ENCODE results near the gene LY6G6C. TPM values are rescaled to one million over a fixed set of nuclear protein-coding genes. Genes with fewer than 3 reads are reported as not detected.

Gene LY6G6C
- total RNA-seq, 1 experiment from 2014 or later, result 2.1 TPM

DNA sequence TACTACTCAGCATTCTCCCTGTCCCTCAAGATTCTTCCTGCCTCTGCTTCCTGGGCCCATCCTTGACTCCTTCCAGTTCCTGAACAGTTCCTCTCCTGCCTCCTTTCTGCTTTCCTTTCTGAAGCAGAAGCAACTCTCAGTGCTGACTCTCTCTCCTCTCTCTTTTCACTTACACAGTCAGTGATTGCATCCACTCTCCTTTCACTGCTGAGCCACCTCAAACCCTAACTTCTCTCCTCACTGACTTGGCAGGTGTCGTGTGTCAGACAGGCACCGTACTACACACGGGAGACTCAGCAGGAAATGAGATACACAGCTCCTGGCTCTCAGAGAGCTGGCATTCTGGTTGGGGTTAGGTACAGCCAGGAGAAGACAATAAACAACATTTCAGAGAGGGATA is 24.0 kb downstream of the LY6G6C start:
- TF ChIP-seq, protein P1, sequence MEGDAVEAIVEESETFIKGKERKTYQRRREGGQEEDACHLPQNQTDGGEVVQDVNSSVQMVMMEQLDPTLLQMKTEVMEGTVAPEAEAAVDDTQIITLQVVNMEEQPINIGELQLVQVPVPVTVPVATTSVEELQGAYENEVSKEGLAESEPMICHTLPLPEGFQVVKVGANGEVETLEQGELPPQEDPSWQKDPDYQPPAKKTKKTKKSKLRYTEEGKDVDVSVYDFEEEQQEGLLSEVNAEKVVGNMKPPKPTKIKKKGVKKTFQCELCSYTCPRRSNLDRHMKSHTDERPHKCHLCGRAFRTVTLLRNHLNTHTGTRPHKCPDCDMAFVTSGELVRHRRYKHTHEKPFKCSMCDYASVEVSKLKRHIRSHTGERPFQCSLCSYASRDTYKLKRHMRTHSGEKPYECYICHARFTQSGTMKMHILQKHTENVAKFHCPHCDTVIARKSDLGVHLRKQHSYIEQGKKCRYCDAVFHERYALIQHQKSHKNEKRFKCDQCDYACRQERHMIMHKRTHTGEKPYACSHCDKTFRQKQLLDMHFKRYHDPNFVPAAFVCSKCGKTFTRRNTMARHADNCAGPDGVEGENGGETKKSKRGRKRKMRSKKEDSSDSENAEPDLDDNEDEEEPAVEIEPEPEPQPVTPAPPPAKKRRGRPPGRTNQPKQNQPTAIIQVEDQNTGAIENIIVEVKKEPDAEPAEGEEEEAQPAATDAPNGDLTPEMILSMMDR (conservative IDR thresholded peaks at IDR 0.05), result no peak
- TF ChIP-seq EZH2 (IDR thresholded peaks at IDR 0.05; ENCODE audit: low read depth), result no peak
- Histone ChIP-seq H3K4me3 (no peak overlapping the region), H3K36me3 (ENCODE audit: low read depth) (peaks cover 6% of the 10 kb centered on the region; the same call in 1 of the 2 replicates), H3K27me3 (ENCODE audit: insufficient read depth, low read depth) (no peaks in the 10 kb centered on the region), H3F3A (ENCODE audit: insufficient read depth, low read depth) (no peaks in the 10 kb centered on the region), H2AFZ (no peak overlapping the region), H3K9me2 (ENCODE audit: insufficient read depth) (no peaks in the 10 kb centered on the region), H3K4me2 (no peak overlapping the region), H3K9me3 (ENCODE audit: insufficient read depth, low read depth) (no peaks in the 10 kb centered on the region), H4K20me1 (ENCODE audit: insufficient read depth) (no peaks in the 10 kb centered on the region; the same call in 1 of the 2 replicates), H3K27ac (no peak overlapping the region), H3K4me1 (replicated peaks; ENCODE audit: insufficient read depth) (peaks cover 9% of the 10 kb centered on the region; the same call in 1 of the 2 replicates), H3K79me2 (ENCODE audit: low read depth) (peaks cover 23% of the 10 kb centered on the region)
- intact Hi-C loops (cut with micrococcal nuclease; ENCODE audit: unreplicated experiment), result no loop called here
- no peak for DNase-seq
- POLR2A ChIA-PET (ENCODE audit: unreplicated experiment), result no interaction called here
- BruUV-seq (replicated peaks), result no TSS peak
- CTCF ChIA-PET, result no interaction called here

DNA sequence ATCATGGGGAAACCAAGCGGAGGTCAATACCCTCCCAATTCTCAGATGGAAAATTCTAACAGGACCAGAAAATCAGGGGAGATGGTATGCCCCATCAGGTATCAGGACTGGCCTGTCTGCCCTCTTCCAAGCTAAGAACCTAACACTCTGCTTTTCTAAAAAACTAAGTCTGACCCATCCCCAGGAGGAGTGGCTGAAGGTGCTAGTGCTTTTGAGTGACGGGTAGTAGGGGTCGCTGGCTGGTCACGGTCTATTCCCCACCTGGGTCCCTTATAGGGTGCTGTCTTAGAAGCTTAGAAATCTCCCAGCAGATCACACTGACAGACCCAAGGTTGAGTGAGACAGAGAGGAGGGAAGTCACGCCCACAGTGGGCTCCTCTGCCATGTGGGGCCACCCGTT is 28.0 kb downstream of the LY6G6C start:
- TF ChIP-seq, protein P1 (conservative IDR thresholded peaks at IDR 0.05), result no peak
- no peak for TF ChIP-seq EZH2 (IDR thresholded peaks at IDR 0.05; ENCODE audit: low read depth)
- no peaks in the 10 kb centered on the region; the same call in 1 of the 2 replicates for H3K4me1 ChIP-seq (replicated peaks; ENCODE audit: insufficient read depth)
- H3K27ac ChIP-seq, result no peak overlapping the region
- no peak overlapping the region for H3K4me2 ChIP-seq
- no peak for DNase-seq
- H4K20me1 ChIP-seq (ENCODE audit: insufficient read depth), result no peaks in the 10 kb centered on the region; the same call in 1 of the 2 replicates
- no peaks in the 10 kb centered on the region for H3K9me2 ChIP-seq (ENCODE audit: insufficient read depth)
- BruUV-seq (replicated peaks), result no TSS peak
- H3K79me2 ChIP-seq (ENCODE audit: low read depth), result no peaks in the 10 kb centered on the region
- intact Hi-C loops (cut with micrococcal nuclease; ENCODE audit: unreplicated experiment), result no loop called here
- peaks cover 3% of the 10 kb centered on the region; the same call in 1 of the 2 replicates for H3K36me3 ChIP-seq (ENCODE audit: low read depth)
- ChIA-PET CTCF (interaction anchor here (0.6 to 0.7 kb wide), 2 partner anchors 17 to 56 kb away, joined by 3 to 6 read pairs; no protein-coding TSS in a partner anchor), POLR2A (ENCODE audit: unreplicated experiment) (no interaction called here)
- H3K9me3 ChIP-seq (ENCODE audit: insufficient read depth, low read depth), result no peaks in the 10 kb centered on the region
- H3K4me3 ChIP-seq, result no peak overlapping the region
- no peaks in the 10 kb centered on the region for H3K27me3 ChIP-seq (ENCODE audit: insufficient read depth, low read depth)
- H2AFZ ChIP-seq, result no peak overlapping the region
- no peaks in the 10 kb centered on the region; the same call in 1 of the 2 replicates for H3F3A ChIP-seq (ENCODE audit: insufficient read depth, low read depth)

DNA sequence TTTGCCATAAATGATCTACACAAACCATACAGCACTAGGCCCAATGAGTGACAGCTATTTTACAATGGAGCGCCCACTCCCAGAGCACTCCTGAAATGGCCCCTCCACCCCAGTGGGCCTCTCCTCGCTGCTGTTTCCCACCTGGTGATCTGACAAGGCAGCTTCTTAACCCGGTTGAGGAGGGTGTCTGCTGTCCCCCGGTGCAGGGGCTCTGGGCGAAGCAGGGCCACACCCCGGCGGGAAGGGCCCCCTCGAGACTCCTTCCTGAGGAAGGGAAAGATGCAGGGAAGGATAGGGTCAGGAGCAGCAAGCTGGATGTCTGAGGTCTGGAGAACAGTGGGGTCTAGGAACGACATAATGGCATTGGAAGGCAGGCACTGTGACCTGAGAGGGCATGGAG is 28.7 kb downstream of the LY6G6C start:
- no TSS peak for BruUV-seq (replicated peaks)
- no peak overlapping the region for H3K27ac ChIP-seq
- CTCF ChIA-PET, result no interaction called here
- H2AFZ ChIP-seq, result no peak overlapping the region
- no peaks in the 10 kb centered on the region; the same call in 1 of the 2 replicates for H3F3A ChIP-seq (ENCODE audit: insufficient read depth, low read depth)
- H3K79me2 ChIP-seq (ENCODE audit: low read depth), result no peaks in the 10 kb centered on the region
- intact Hi-C loops (cut with micrococcal nuclease; ENCODE audit: unreplicated experiment), result no loop called here
- peaks cover 3% of the 10 kb centered on the region; the same call in 1 of the 2 replicates for H3K36me3 ChIP-seq (ENCODE audit: low read depth)
- TF ChIP-seq, protein P1 (conservative IDR thresholded peaks at IDR 0.05), result no peak
- no peak for TF ChIP-seq EZH2 (IDR thresholded peaks at IDR 0.05; ENCODE audit: low read depth)
- H3K9me2 ChIP-seq (ENCODE audit: insufficient read depth), result no peaks in the 10 kb centered on the region
- no peak overlapping the region for H3K4me3 ChIP-seq
- H3K4me1 ChIP-seq (replicated peaks; ENCODE audit: insufficient read depth), result no peaks in the 10 kb centered on the region; the same call in 1 of the 2 replicates
- no peaks in the 10 kb centered on the region for H3K9me3 ChIP-seq (ENCODE audit: insufficient read depth, low read depth)
- H3K27me3 ChIP-seq (ENCODE audit: insufficient read depth, low read depth), result no peaks in the 10 kb centered on the region
- no peak overlapping the region for H3K4me2 ChIP-seq
- H4K20me1 ChIP-seq (ENCODE audit: insufficient read depth), result no peaks in the 10 kb centered on the region; the same call in 1 of the 2 replicates
- POLR2A ChIA-PET (ENCODE audit: unreplicated experiment), result no interaction called here
- DNase-seq, result no peak

All from PC-9 (cell line).